ENCODE measurements around the gene TUT1. TPM values are rescaled to one million over a fixed set of nuclear protein-coding genes. Genes with fewer than 3 reads are reported as not detected.
"Not testable (repeated sequence)": the region's sequence is repeated elsewhere in the genome, so short reads cannot be mapped to it uniquely, and the experiment has no call there.

The TUT1 gene
- total and polyA plus RNA-seq, 2 experiments from 2014 or later: 6.1 to 12.1 TPM

DNA sequence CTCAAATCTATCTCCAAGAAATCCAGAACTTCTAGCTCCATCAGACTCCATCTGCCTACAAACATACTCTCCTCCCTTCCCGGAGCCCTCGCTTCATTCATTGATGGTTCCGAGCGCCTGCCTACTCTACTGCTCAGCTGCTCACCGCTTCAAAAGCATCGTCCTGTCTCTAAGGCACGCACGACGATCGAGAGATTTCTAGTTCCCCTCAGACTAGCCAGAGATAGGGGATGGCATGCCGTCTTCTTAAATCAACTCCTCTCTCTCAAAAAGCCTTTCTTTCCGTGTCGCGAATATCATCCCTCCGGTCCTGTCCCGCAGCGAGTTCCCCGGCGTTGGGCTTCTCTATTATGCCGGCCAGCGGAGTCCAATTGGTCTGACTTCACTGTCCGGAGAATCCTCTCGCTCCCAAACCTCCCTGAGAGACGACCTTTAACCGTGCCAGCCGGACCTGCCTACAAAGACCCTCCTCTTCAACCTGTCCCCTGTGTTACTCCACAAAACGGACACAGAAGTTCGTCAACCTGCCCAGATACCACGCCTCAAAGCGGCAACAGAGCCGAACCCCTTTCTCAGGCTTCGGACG lies 18.2 kb downstream of the TUT1 start:
- Histone ChIP-seq H3F3A (ENCODE audit: insufficient read depth) (peaks cover 22% of the 10 kb centered on the region), H3K4me1 (ENCODE audit: insufficient read depth) (peaks cover 22% of the 10 kb centered on the region), H3K9ac (peak overlapping the region; percentile 91), H3K9me3 (ENCODE audit: low read depth) (no peaks in the 10 kb centered on the region), H3K4me2 (ENCODE audit: unreplicated experiment) (peak overlapping the region; percentile 95), H4K20me1 (ENCODE audit: insufficient read depth) (no peaks in the 10 kb centered on the region), H3K79me2 (ENCODE audit: insufficient read depth) (peaks cover 88% of the 10 kb centered on the region), H3K9me2 (ENCODE audit: insufficient read depth) (no peaks in the 10 kb centered on the region), H3K4me3 (peak overlapping the region; percentile 94), H3K36me3 (ENCODE audit: low read depth) (peaks cover 39% of the 10 kb centered on the region), H2AFZ (peak overlapping the region; percentile 86), H3K27ac (peak overlapping the region; percentile 66), H3K27me3 (replicated peaks; ENCODE audit: insufficient read depth) (no peaks in the 10 kb centered on the region)
- in situ Hi-C loops (cut with MboI): no loop called here
- no peak for TF ChIP-seq EZH2phosphoT487 (IDR thresholded peaks at IDR 0.05; ENCODE audit: insufficient read depth, low read depth)
- no peak for TF ChIP-seq EZH2 (IDR thresholded peaks at IDR 0.05; ENCODE audit: insufficient read depth, poor library complexity, severe bottlenecking)
- 1 to 2% methylated on average over 33 of the region's 33 CpGs for WGBS, 2 experiments (ENCODE audit: low coverage in 1 of 2, low lambda C conversion rate in 2 of 2, missing lambda C conversion rate in 2 of 2)
- DNase-seq: peak; percentile 65

DNA sequence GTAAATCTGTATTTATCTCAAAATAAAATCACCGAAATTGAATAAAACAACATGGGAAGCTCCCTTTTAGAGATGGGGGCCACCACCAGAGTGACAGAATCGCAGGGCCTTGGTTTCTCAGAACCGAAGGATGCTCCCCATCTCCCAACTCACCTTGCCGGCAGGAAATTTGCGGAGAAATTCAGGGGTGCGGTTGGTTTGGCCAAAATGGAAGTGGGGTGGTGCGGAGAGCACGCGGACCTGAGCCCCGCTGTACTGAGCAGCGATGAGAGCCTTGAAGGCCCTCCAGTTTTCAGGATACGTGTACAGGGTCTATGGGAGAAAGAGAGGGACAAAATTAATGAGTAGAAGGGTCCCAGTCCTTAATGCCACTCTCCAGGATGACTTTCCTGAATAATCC lies 18.9 kb downstream of the TUT1 start:
- TF ChIP-seq EZH2 (IDR thresholded peaks at IDR 0.05; ENCODE audit: insufficient read depth, poor library complexity, severe bottlenecking): no peak
- TF ChIP-seq EZH2phosphoT487 (IDR thresholded peaks at IDR 0.05; ENCODE audit: insufficient read depth, low read depth): no peak
- Histone ChIP-seq H3K27me3 (replicated peaks; ENCODE audit: insufficient read depth) (no peaks in the 10 kb centered on the region), H3K27ac (peak overlapping the region; percentile 66; the same call in 1 of the 2 replicates), H3K36me3 (ENCODE audit: low read depth) (peaks cover 40% of the 10 kb centered on the region), H3K4me2 (ENCODE audit: unreplicated experiment) (peak overlapping the region; percentile 95), H3K4me1 (ENCODE audit: insufficient read depth) (peaks cover 22% of the 10 kb centered on the region), H3K4me3 (peak overlapping the region; percentile 94), H3K9me2 (ENCODE audit: insufficient read depth) (no peaks in the 10 kb centered on the region), H2AFZ (no peak overlapping the region), H3K79me2 (ENCODE audit: insufficient read depth) (peaks cover 95% of the 10 kb centered on the region), H3K9ac (peak overlapping the region; percentile 91), H4K20me1 (ENCODE audit: insufficient read depth) (no peaks in the 10 kb centered on the region), H3F3A (ENCODE audit: insufficient read depth) (peaks cover 26% of the 10 kb centered on the region), H3K9me3 (ENCODE audit: low read depth) (no peaks in the 10 kb centered on the region)
- in situ Hi-C loops (cut with MboI): no loop called here
- WGBS, 2 experiments (ENCODE audit: low coverage in 1 of 2, low lambda C conversion rate in 2 of 2, missing lambda C conversion rate in 2 of 2): 79 to 83% methylated on average over 12 of the region's 12 CpGs
- no peak for DNase-seq

DNA sequence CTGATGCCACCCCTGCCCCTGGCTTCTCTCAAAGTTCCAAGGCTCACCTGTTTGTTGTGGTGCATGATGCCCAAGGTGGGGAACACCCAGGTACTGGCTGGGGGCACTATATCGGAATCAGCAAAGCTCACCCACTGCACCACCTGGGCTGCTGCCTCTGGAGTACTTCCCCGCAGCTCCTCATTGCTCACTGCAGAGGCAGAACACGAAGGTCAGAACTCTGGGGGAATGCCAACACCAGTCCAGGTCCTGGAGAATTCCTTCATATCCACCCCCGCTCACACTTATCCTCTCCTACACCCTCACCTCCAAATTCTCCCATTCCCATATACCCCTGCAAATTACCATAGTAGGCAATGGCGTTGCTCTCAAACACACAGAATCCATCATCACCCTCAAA lies 19.8 kb downstream of the TUT1 start:
- peaks cover 22% of the 10 kb centered on the region for H3K4me1 ChIP-seq (ENCODE audit: insufficient read depth)
- H4K20me1 ChIP-seq (ENCODE audit: insufficient read depth); H3K9me3 ChIP-seq (ENCODE audit: low read depth); DNase-seq; H2AFZ ChIP-seq; H3K9me2 ChIP-seq (ENCODE audit: insufficient read depth); H3K27me3 ChIP-seq (replicated peaks; ENCODE audit: insufficient read depth); in situ Hi-C loops (cut with MboI): not testable (repeated sequence)
- peaks cover 33% of the 10 kb centered on the region for H3F3A ChIP-seq (ENCODE audit: insufficient read depth)
- peak overlapping the region; percentile 7 for H3K4me2 ChIP-seq (ENCODE audit: unreplicated experiment)
- 98% methylated on average over 5 of the region's 5 CpGs for WGBS, 2 experiments (ENCODE audit: low coverage in 1 of 2, low lambda C conversion rate in 2 of 2, missing lambda C conversion rate in 2 of 2)
- H3K79me2 ChIP-seq (ENCODE audit: insufficient read depth): peaks cover 96% of the 10 kb centered on the region
- H3K9ac ChIP-seq: peak overlapping the region; percentile 91; the same call in 1 of the 2 replicates
- H3K27ac ChIP-seq: 0 out of 2 replicates have a peak overlapping the region, but pooled peaks have one; percentile 2
- peaks cover 48% of the 10 kb centered on the region for H3K36me3 ChIP-seq (ENCODE audit: low read depth)
- peak overlapping the region; percentile 94; the same call in 1 of the 2 replicates for H3K4me3 ChIP-seq

DNA sequence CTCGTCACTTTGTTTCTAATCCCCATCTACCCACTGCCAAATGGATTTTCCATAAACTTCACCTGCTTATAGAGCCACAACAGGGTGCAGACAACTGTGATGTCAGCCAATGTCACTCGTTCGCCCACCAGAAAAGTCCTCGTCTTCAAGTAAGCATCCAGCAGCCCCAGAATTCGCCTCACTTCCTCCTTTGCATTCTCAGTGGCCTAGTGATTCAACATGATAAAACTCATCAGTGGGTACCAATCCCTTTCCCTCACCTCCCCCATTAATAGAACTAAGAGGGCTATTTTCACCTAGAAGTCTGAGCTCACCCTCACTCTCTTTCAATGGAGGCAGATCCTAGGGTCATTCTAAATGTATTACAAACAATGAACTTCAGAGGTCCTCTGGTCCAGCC lies 20.4 kb downstream of the TUT1 start:
- H3K27me3 ChIP-seq (replicated peaks; ENCODE audit: insufficient read depth); H4K20me1 ChIP-seq (ENCODE audit: insufficient read depth); H3K4me3 ChIP-seq; H3K9me2 ChIP-seq (ENCODE audit: insufficient read depth); DNase-seq; H3K4me2 ChIP-seq (ENCODE audit: unreplicated experiment); H2AFZ ChIP-seq; in situ Hi-C loops (cut with MboI); H3K27ac ChIP-seq; H3K9me3 ChIP-seq (ENCODE audit: low read depth): not testable (repeated sequence)
- H3K79me2 ChIP-seq (ENCODE audit: insufficient read depth): peaks cover 96% of the 10 kb centered on the region
- WGBS, 2 experiments (ENCODE audit: low coverage in 1 of 2, low lambda C conversion rate in 2 of 2, missing lambda C conversion rate in 2 of 2): 91 to 95% methylated on average over 5 of the region's 5 CpGs
- H3K36me3 ChIP-seq (ENCODE audit: low read depth): peaks cover 54% of the 10 kb centered on the region
- peak overlapping the region; percentile 91; the same call in 1 of the 2 replicates for H3K9ac ChIP-seq
- H3F3A ChIP-seq (ENCODE audit: insufficient read depth): peaks cover 39% of the 10 kb centered on the region
- peaks cover 20% of the 10 kb centered on the region for H3K4me1 ChIP-seq (ENCODE audit: insufficient read depth)

DNA sequence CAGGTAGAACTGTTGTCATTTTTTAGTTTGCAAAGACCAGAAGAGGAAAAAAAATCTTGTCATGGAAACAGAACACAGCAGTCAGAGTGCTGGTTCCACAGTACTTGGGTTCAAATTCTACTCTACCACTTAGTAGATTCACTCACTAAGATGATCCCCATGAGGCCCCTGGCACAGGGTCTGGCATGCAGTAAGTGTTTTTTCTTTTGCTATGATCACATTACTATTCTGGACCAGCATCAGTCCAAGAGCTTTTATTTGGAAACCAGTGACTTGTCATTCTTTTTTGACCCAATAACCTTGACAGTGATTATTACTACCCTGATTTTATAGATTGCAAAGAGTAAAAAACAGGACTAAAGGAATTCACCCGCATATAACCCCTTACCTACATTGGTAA lies 21.7 kb downstream of the TUT1 start:
- no peak for TF ChIP-seq EZH2phosphoT487 (IDR thresholded peaks at IDR 0.05; ENCODE audit: insufficient read depth, low read depth)
- TF ChIP-seq EZH2 (IDR thresholded peaks at IDR 0.05; ENCODE audit: insufficient read depth, poor library complexity, severe bottlenecking): no peak
- Histone ChIP-seq H3F3A (ENCODE audit: insufficient read depth) (peaks cover 51% of the 10 kb centered on the region), H3K27ac (0 out of 2 replicates have a peak overlapping the region, but pooled peaks have one; percentile 1), H3K4me3 (no peak overlapping the region), H3K4me2 (ENCODE audit: unreplicated experiment) (no peak overlapping the region), H3K27me3 (replicated peaks; ENCODE audit: insufficient read depth) (no peaks in the 10 kb centered on the region), H3K4me1 (ENCODE audit: insufficient read depth) (peaks cover 16% of the 10 kb centered on the region; the same call in 1 of the 2 replicates), H3K79me2 (ENCODE audit: insufficient read depth) (peaks cover 96% of the 10 kb centered on the region), H2AFZ (no peak overlapping the region), H3K9ac (no peak overlapping the region), H3K36me3 (ENCODE audit: low read depth) (peaks cover 66% of the 10 kb centered on the region), H4K20me1 (ENCODE audit: insufficient read depth) (no peaks in the 10 kb centered on the region), H3K9me3 (ENCODE audit: low read depth) (no peaks in the 10 kb centered on the region), H3K9me2 (ENCODE audit: insufficient read depth) (no peaks in the 10 kb centered on the region)
- WGBS, 2 experiments (ENCODE audit: low coverage in 1 of 2, low lambda C conversion rate in 2 of 2, missing lambda C conversion rate in 2 of 2): 96 to 100% methylated on average over 1 of the region's 1 CpG
- no peak for DNase-seq
- in situ Hi-C loops (cut with MboI): no loop called here

Data from GM23248 (cell line).